ENCODE results near the gene DCAKD.

Gene DCAKD

GRCh38 chr17:44977814-44978550, 73.5 kb downstream of the DCAKD start:
- no peak for DNase-seq (ENCODE audit: extremely low read depth, low read depth)
- TF ChIP-seq CTCF (IDR thresholded peaks at IDR 0.05; ENCODE audit: low read depth, low read length, missing control alignments) = no peak
- H3K4me3 ChIP-seq (replicated peaks; ENCODE audit: low read depth, low read length) = no peak overlapping the region

DNA sequence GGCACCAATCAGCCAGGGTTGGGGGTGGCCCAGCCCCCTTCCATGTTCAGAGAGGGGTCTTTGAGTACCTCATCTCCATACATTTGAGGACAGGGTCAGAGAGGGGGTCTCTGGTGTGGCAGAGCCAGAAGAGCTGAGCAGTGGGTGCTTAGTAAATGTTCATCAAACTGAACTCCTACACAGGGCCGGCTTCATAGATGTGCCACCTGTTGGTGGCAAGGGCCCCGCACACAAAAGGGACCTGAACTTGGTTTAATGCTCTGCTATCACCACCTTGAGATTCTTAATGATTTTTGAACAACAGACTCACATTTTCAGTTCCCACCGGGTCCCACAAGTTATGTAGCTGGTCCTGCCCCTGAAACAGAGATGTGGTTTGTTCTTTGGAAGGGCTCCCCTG, 74.4 kb downstream of the DCAKD start:
- DNase-seq (ENCODE audit: extremely low read depth, low read depth) = no peak
- H3K4me3 ChIP-seq (replicated peaks; ENCODE audit: low read depth, low read length) = no peak overlapping the region
- TF ChIP-seq CTCF (IDR thresholded peaks at IDR 0.05; ENCODE audit: low read depth, low read length, missing control alignments) = no peak

DNA sequence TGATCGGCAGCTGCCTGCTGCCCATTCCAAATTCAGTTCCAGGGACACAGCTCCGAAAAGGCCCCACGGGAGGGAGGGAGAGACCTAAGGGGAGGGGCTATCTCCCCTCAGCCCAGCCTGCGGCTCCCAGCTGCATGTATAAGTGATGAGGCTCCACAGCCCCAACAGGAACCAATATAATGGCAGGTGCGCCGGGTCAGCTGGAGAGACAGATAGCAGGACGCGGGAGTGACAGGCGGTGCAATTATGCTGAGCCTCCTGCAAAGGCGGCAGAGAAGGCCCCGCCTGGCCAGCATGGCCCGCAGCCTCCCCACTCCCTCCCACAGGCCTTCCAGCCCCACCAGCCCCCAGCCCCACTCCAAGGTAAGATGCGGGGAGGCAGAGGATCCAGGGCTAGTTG, 75.2 kb downstream of the DCAKD start:
- H3K4me3 ChIP-seq (replicated peaks; ENCODE audit: low read depth, low read length) = no peak overlapping the region
- no peak for TF ChIP-seq CTCF (IDR thresholded peaks at IDR 0.05; ENCODE audit: low read depth, low read length, missing control alignments)
- no peak for DNase-seq (ENCODE audit: extremely low read depth, low read depth)
